Subcutaneous adipose tissue (tissue), 4 donors: ENCODE data around the gene RALGAPA1. TPM values are rescaled to one million over a fixed set of nuclear protein-coding genes. Genes with fewer than 3 reads are reported as not detected.

Experiments
- CTCF ChIP-seq: fragments of 450-650 bp; IDR thresholded peaks from one replicate; pipeline ENCODE4 v1.5.1; 2016; ENCODE audit warnings: low read depth, mild to moderate bottlenecking, control low read depth, antibody characterized with exemption, moderate library complexity
- total RNA-seq, 4 donors: library from RNA; depleted of rRNA; stranded (reverse); fragments of >200 nt; gene quantifications; one replicate each; pipeline ENCODE4 v1.1.0, GENCODE V29; 2016

RALGAPA1 gene
- total RNA-seq, 4 donors from 2014 or later: 48.6 to 104 (median 65.9) TPM

- no peak for TF ChIP-seq CTCF
These were observed 255.3 kb downstream of the RALGAPA1 start for GRCh38 chr14:35553808-35554207.

GRCh38 chr14:35551081-35551480, 258.0 kb downstream of the RALGAPA1 start:
- TF ChIP-seq CTCF: no peak

GRCh38 chr14:35549551-35549950, 259.5 kb downstream of the RALGAPA1 start:
- no peak for TF ChIP-seq CTCF

DNA sequence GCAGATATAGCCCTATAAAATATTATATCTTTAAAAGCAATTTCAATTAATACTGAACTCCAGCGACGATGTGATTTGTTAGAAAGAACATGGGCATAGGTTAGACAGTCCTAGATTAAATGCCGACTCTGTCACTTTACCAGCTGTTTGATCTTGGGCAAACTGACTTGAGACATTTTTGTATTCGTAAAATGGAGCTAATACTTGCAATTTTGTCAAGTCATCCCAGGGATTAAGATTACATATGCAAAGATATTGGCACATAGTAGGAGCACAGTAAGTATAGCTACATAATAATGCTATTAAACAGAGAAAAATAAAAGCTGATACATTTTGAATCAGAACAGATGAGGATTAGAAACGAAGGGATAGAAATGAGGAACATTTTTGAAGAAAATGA, 266.1 kb downstream of the RALGAPA1 start:
- no peak for TF ChIP-seq CTCF

DNA sequence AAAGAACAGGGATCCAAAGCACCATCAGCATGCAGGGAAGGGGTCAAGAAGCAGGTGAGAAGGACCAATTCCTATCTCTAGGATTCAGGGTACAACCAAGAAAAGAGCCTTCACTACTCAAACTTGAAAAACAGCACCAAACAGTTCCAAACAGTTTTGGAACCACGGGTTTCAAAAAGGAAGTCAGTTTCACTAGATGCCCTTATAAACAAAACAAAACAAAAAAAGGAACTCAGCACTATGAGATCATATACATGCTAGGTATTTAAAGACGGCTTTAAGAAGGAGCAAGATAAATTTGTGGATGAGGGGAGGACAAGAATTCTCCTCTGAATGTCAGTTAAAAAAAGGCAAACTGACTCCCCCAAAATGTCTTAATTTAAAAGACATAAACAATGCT, 269.1 kb downstream of the RALGAPA1 start:
- no peak for TF ChIP-seq CTCF

- no peak for TF ChIP-seq CTCF
These were observed 273.5 kb downstream of the RALGAPA1 start for GRCh38 chr14:35535483-35536112.

- TF ChIP-seq CTCF: no peak
These were observed 274.1 kb downstream of the RALGAPA1 start for GRCh38 chr14:35534873-35535482.
